Stimulated activated CD4-positive, alpha-beta T cell treated with anti-CD3 and anti-CD28 coated beads, TNF-alpha, amount 100 ng/mL, for 24 hours (primary cell): ENCODE measurements around the gene PCED1A.
A peak's percentile ranks its signal among the peaks of the same experiment; 100 is the strongest.

ENCODE experiments used
- DNase-seq, 3 experiments: peaks; one replicate each; pipeline ENCODE4 v3.0.0-alpha.2; 2020; ENCODE audit warnings: low read depth in 3 of 3

The PCED1A gene

GRCh38 chr20:2840138-2840966 is at the start of gene PCED1A, which contains the start of gene VPS16:
TSS of gene PCED1A (minus strand) at chr20:2840655. CDS start at chr20:2839912, 743 bp downstream.
TSS of gene VPS16 (plus strand) at chr20:2840745. CDS start at chr20:2840775, 30 bp downstream.
- peak; percentile 80 to 88 (median 81) for DNase-seq

- no peak for DNase-seq
Measured at GRCh38 chr20:2889797-2890196, 49.3 kb upstream of the PCED1A start.

- DNase-seq, result no peak
Measured at GRCh38 chr20:2889209-2889608, 48.8 kb upstream of the PCED1A start.

- DNase-seq, result no peak
Measured at GRCh38 chr20:2888224-2888955, 47.9 kb upstream of the PCED1A start.

GRCh38 chr20:2887715-2888114 is 47.3 kb upstream of the PCED1A start:
- no peak for DNase-seq

- DNase-seq, result no peak
Measured at GRCh38 chr20:2883726-2884637, 43.5 kb upstream of the PCED1A start.

- no peak for DNase-seq
Measured at GRCh38 chr20:2880650-2881049, 40.2 kb upstream of the PCED1A start.

- DNase-seq, result no peak
Measured at GRCh38 chr20:2879146-2879545, 38.7 kb upstream of the PCED1A start.

GRCh38 chr20:2878515-2878914 is 38.1 kb upstream of the PCED1A start:
- no peak for DNase-seq

GRCh38 chr20:2875690-2876203 is 35.3 kb upstream of the PCED1A start:
- no peak for DNase-seq

- DNase-seq, result peak in 1 of 3 experiments; percentile 23
Measured at GRCh38 chr20:2874456-2874855, 34.0 kb upstream of the PCED1A start.

- DNase-seq, result peak; percentile 15 to 58 (median 24)
Measured at GRCh38 chr20:2873747-2874041, 33.2 kb upstream of the PCED1A start.

- DNase-seq, result peak; percentile 82 to 91 (median 87)
Measured at GRCh38 chr20:2873010-2873746, 32.7 kb upstream of the PCED1A start, which contains the start of gene PTPRA. TSS of gene PTPRA (plus strand) at chr20:2873481. CDS start at chr20:2964278, 90,797 bp downstream.

GRCh38 chr20:2872459-2873009 is 32.1 kb upstream of the PCED1A start:
- DNase-seq, result peak; percentile 54 to 79 (median 66)

- peak in 1 of 3 experiments; percentile 42 for DNase-seq
Measured at GRCh38 chr20:2871661-2872458, 31.4 kb upstream of the PCED1A start.

- DNase-seq, result no peak
Measured at GRCh38 chr20:2871111-2871465, 30.6 kb upstream of the PCED1A start.

- no peak for DNase-seq
Measured at GRCh38 chr20:2869381-2869780, 28.9 kb upstream of the PCED1A start.

- DNase-seq, result no peak
Measured at GRCh38 chr20:2867081-2867864, 26.8 kb upstream of the PCED1A start.

- no peak for DNase-seq
Measured at GRCh38 chr20:2866236-2866635, 25.8 kb upstream of the PCED1A start.
